Neuronal stem cell (in vitro differentiated cells): Measurements from ENCODE around the gene HDAC3. TPM values are rescaled to one million over a fixed set of nuclear protein-coding genes. Genes with fewer than 3 reads are reported as not detected.

Source experiments
- DNase-seq: peaks from one replicate; pipeline ENCODE4 v3.0.0-alpha.2; 2013; ENCODE audit warnings: low spot score
- H2AFZ ChIP-seq: one replicate; pipeline ENCODE4 v1.6.1; 2013; ENCODE audit warnings: mild to moderate bottlenecking, low read length, inconsistent platforms
- H2AK5ac ChIP-seq: 2 replicates; pipeline ENCODE4 v1.6.1; 2013; ENCODE audit warnings: low read depth, mild to moderate bottlenecking, inconsistent platforms, low read length, moderate library complexity, mixed read lengths
- H2BK120ac ChIP-seq: 2 replicates; pipeline ENCODE4 v1.6.1; 2013; ENCODE audit warnings: low read depth, mild to moderate bottlenecking, inconsistent platforms, low read length, moderate library complexity, mixed read lengths
- H2BK12ac ChIP-seq: one replicate; pipeline ENCODE4 v1.6.1; 2013; ENCODE audit warnings: low read length, inconsistent platforms
- H2BK15ac ChIP-seq: 2 replicates; pipeline ENCODE4 v1.6.1; 2013; ENCODE audit warnings: mild to moderate bottlenecking, low read length, inconsistent platforms, mixed read lengths
- H2BK5ac ChIP-seq: one replicate; pipeline ENCODE4 v1.6.1; 2013; ENCODE audit warnings: inconsistent platforms, mild to moderate bottlenecking, low read length, moderate library complexity
- H3K14ac ChIP-seq: one replicate; pipeline ENCODE4 v1.6.1; 2013; ENCODE audit warnings: low read length, inconsistent platforms
- H3K18ac ChIP-seq: 2 replicates; pipeline ENCODE4 v1.6.1; 2013; ENCODE audit warnings: low read length, inconsistent platforms
- H3K23ac ChIP-seq: 2 replicates; pipeline ENCODE4 v1.6.1; 2013; ENCODE audit warnings: low read depth, mild to moderate bottlenecking, mixed read lengths, low read length, inconsistent platforms; ENCODE audit not compliant: poor library complexity
- H3K27ac ChIP-seq: replicated peaks from 3 replicates; pipeline ENCODE4 v1.5.1; 2013; ENCODE audit warnings: low read length, inconsistent platforms
- H3K27me3 ChIP-seq, 3 experiments: 2 replicates each; pipeline ENCODE4 v1.6.1; 2013; ENCODE audit warnings: low read length in 3 of 3, mild to moderate bottlenecking in 2 of 3, inconsistent platforms in 1 of 3, low read depth in 1 of 3, mixed read lengths in 1 of 3, moderate library complexity in 1 of 3; ENCODE audit not compliant: control insufficient read depth in 3 of 3, insufficient read depth in 3 of 3
- H3K36me3 ChIP-seq, 2 donors: replicated peaks in 1 of 2; 2 replicates each; pipeline ENCODE4 v1.6.1; 2013; ENCODE audit warnings: low read length in 2 of 2; ENCODE audit not compliant: control insufficient read depth in 2 of 2, insufficient read depth in 2 of 2
- H3K4ac ChIP-seq: 2 replicates; pipeline ENCODE4 v1.6.1; 2013; ENCODE audit warnings: inconsistent platforms, mild to moderate bottlenecking, low read length, moderate library complexity
- H3K4me1 ChIP-seq, 2 donors: 1 replicate in 1 of 2; 2 replicates in 1 of 2; pipeline ENCODE4 v1.6.1; 2013; ENCODE audit warnings: low read length in 2 of 2, low read depth in 1 of 2; ENCODE audit not compliant: control insufficient read depth in 2 of 2, insufficient read depth in 1 of 2
- H3K4me2 ChIP-seq: one replicate; pipeline ENCODE4 v1.6.1; 2013; ENCODE audit warnings: mild to moderate bottlenecking, low read length, inconsistent platforms; ENCODE audit not compliant: insufficient read depth, poor library complexity, severe bottlenecking
- H3K4me3 ChIP-seq, 2 donors: 2 replicates each; pipeline ENCODE4 v1.5.1; 2013; ENCODE audit warnings: low read length in 2 of 2, mild to moderate bottlenecking in 2 of 2, inconsistent platforms in 1 of 2, moderate library complexity in 1 of 2
- H3K79me1 ChIP-seq: one replicate; pipeline ENCODE4 v1.6.1; 2013; ENCODE audit warnings: low read depth, mild to moderate bottlenecking, inconsistent platforms, low read length, moderate library complexity
- H3K9ac ChIP-seq: one replicate; pipeline ENCODE4 v1.6.1; 2013; ENCODE audit warnings: mild to moderate bottlenecking, low read depth, low read length, inconsistent platforms; ENCODE audit not compliant: poor library complexity
- H3K9me3 ChIP-seq, 2 donors: replicated peaks in 1 of 2; 2 replicates each; pipeline versions ENCODE3 to v1.6.1; 2013; ENCODE audit warnings: low read length in 2 of 2, mild to moderate bottlenecking in 2 of 2, inconsistent platforms in 1 of 2, low read depth in 1 of 2, mixed read lengths in 1 of 2, moderate library complexity in 1 of 2; ENCODE audit not compliant: control insufficient read depth in 2 of 2, insufficient read depth in 1 of 2
- H4K8ac ChIP-seq: one replicate; pipeline ENCODE4 v1.6.1; 2013; ENCODE audit warnings: low read depth, mild to moderate bottlenecking, inconsistent platforms, low read length, moderate library complexity
- H4K91ac ChIP-seq: one replicate; pipeline ENCODE4 v1.6.1; 2013; ENCODE audit warnings: low read length, low read depth, mild to moderate bottlenecking, inconsistent platforms; ENCODE audit not compliant: poor library complexity
- WGBS, 2 donors: extraction: QIAGEN DNeasy Blood & Tissue Kit; methylation state at CpG; one replicate each; pipeline ENCODE4 v1.1.7; 2013; ENCODE audit warnings: missing lambda C conversion rate in 2 of 2, mixed read lengths in 1 of 2; ENCODE audit not compliant: insufficient read length in 2 of 2, insufficient replicate concordance in 1 of 2; ENCODE audit errors: extremely low coverage in 2 of 2; 5-methylcytosine and 5-hydroxymethylcytosine counted together
- polyA plus RNA-seq, 2 experiments: library from polyadenylated mRNA; stranded (reverse); fragments of 200-250 nt; gene quantifications; one replicate each; pipeline ENCODE4 v1.2.3, GENCODE V29; 2013

The HDAC3 gene
- polyA plus RNA-seq (2013, experiment 1 of 2): 61.4 TPM
- 61.9 TPM for polyA plus RNA-seq (2013, experiment 2 of 2)

DNA sequence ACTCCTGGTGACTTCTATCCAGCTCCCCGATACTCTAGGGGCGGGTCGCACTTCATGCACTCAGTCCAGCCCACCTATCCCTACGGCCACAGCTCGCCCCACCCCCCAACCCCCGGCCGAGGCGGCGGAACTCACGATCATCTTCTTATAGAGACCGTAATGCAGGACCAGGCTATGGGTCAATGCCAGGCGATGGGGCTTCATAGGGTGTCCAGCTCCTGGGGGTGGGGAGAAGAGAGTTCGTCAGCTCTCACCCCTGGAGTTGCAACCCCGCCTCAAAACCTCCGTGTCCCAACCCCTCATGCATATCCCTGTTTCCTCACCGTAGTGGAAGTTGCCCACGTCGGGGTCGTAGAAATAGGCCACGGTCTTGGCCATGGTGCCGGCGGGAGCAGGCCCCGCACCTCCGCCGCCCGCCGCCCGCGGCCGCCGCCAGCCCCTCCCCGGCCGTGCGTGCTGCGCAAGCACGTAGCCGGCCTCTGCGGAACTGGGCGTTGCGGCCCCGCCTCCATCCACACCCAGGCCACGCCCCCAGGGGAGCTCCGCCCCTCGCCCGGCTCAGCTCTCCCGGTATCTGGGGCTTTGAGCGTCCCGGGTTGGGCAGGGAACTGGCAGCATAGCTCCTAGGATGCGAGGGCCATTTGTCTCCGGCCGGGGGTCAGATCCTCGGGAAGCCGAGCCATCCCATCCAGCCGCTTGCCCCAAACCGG is at the start of gene HDAC3, which contains the start of gene RELL2:
HDAC3 (minus strand) TSS at position 437 of the 710 bp plus-strand sequence; CDS start at position 378, 59 bp downstream.
RELL2 (plus strand) TSS at position 585 of the 710 bp plus-strand sequence. CDS start 1,229 bp downstream, outside the sequence.
- peak within 1 kb of the TSS; percentile 98 for H3K9ac ChIP-seq
- H3K27ac ChIP-seq: peak within 1 kb of the TSS; percentile 35
- peak within 1 kb of the TSS; percentile 93 for H3K4me2 ChIP-seq
- peak within 1 kb of the TSS; percentile 96 for H3K23ac ChIP-seq
- peak within 1 kb of the TSS; percentile 92 for H3K18ac ChIP-seq
- no peak within 1 kb of the TSS for H2BK120ac ChIP-seq
- no peak within 1 kb of the TSS for H3K4ac ChIP-seq
- no CpG with 5 or more reads among the region's 55 CpGs for WGBS, 2 donors
- H3K4me1 ChIP-seq: peaks cover 14 to 16% of the 10 kb centered on the region in 2 donors
- no peak within 1 kb of the TSS for H4K8ac ChIP-seq
- peak; percentile 91 for DNase-seq
- peak within 1 kb of the TSS; percentile 24 for H2BK15ac ChIP-seq
- H4K91ac ChIP-seq: no peak within 1 kb of the TSS
- H2BK12ac ChIP-seq: no peak within 1 kb of the TSS
- H3K14ac ChIP-seq: no peak within 1 kb of the TSS
- H2BK5ac ChIP-seq: peak within 1 kb of the TSS; percentile 45
- peak within 1 kb of the TSS; percentile 87 for H2AK5ac ChIP-seq
- peak within 1 kb of the TSS; percentile 100 for H2AFZ ChIP-seq
- H3K27me3 ChIP-seq: peaks cover 0 to 11% (median 4%) of the 10 kb centered on the region in 3 experiments
- peaks cover 10% of the 10 kb centered on the region for H3K79me1 ChIP-seq
- H3K9me3 ChIP-seq: peaks cover 0 to 2% of the 10 kb centered on the region in 2 donors
- peak within 1 kb of the TSS; percentile 98 to 100 for H3K4me3 ChIP-seq
- H3K36me3 ChIP-seq: peaks cover 5 to 51% of the 10 kb centered on the region in 2 donors

DNA sequence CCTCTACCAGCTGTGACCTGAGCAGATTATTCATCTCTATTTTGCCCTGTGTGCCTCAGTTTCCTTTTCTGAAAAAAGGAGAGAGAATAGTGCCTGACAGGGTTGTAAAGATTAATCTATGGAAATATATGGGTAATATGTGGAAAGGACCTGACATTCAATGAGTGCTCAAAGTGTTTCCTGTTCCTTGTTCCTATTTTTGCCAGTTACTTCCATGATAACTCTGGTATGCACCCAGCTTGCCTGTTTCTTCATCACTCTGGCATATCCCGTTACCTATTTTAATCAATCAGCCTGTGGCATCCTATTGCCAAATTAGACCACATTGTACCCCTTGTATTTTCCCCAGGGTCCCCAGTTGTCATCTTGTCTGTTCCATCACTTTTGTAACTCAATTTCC is 48.9 kb upstream of the HDAC3 start:
- H3K27ac ChIP-seq: no peak overlapping the region
- DNase-seq: no peak
- H3K36me3 ChIP-seq: no peaks in the 10 kb centered on the region
- H3K4me3 ChIP-seq: no peak overlapping the region
- no peak overlapping the region for H3K14ac ChIP-seq
- peaks cover 32 to 36% of the 10 kb centered on the region in 2 donors for H3K4me1 ChIP-seq
- H2BK120ac ChIP-seq: no peak overlapping the region
- H2AFZ ChIP-seq: no peak overlapping the region
- H2BK12ac ChIP-seq: no peak overlapping the region
- no peak overlapping the region for H3K18ac ChIP-seq
- H3K9ac ChIP-seq: no peak overlapping the region
- no peak overlapping the region for H3K4me2 ChIP-seq
- H2AK5ac ChIP-seq: no peak overlapping the region
- no peaks in the 10 kb centered on the region for H3K9me3 ChIP-seq
- H3K4ac ChIP-seq: no peak overlapping the region
- no CpG with 5 or more reads among the region's 1 CpG for WGBS, 2 donors
- no peak overlapping the region for H4K91ac ChIP-seq
- no peak overlapping the region for H2BK15ac ChIP-seq
- H3K27me3 ChIP-seq: peaks cover 0 to 1% (median 0%) of the 10 kb centered on the region in 3 experiments
- H2BK5ac ChIP-seq: no peak overlapping the region
- H4K8ac ChIP-seq: no peak overlapping the region
- H3K23ac ChIP-seq: no peak overlapping the region
- peaks cover 3% of the 10 kb centered on the region for H3K79me1 ChIP-seq

DNA sequence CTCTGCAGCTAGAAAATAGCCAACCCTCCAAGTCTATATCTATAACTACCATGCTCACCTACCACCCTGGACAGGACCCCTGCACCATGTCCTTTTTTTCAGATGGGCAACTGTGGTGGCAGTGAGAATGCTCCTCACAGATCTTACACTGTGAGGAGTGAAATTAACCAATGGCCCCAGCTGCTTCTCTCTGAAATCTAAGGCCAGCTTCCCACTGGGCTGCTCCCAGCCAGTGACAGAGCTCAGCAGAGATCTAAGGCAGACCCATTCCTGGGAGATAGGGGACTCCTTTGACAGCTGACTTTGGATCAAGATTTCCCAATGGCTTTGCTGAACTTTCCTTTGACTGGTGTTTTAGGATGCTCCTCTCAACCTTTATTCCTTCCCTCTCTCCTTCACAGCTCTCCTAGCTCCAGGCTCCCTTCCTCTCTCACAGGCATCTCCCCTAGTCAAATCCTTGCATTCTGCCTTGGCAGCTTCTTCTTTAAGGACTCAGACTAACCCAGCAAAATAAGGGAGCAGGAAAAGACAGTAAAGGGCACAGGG is 47.0 kb upstream of the HDAC3 start:
- H3K27ac ChIP-seq: no peak overlapping the region
- H4K8ac ChIP-seq: no peak overlapping the region
- DNase-seq: no peak
- H2BK12ac ChIP-seq: no peak overlapping the region
- no peak overlapping the region for H2BK15ac ChIP-seq
- peaks cover 40 to 42% of the 10 kb centered on the region in 2 donors for H3K4me1 ChIP-seq
- peak overlapping the region; percentile 66 for H2AFZ ChIP-seq
- no peak overlapping the region for H3K14ac ChIP-seq
- no peaks in the 10 kb centered on the region for H3K27me3 ChIP-seq
- H3K4ac ChIP-seq: no peak overlapping the region
- no peak overlapping the region for H3K4me3 ChIP-seq
- no peak overlapping the region for H3K18ac ChIP-seq
- H3K36me3 ChIP-seq: peaks cover 0 to 8% of the 10 kb centered on the region in 2 donors
- no peak overlapping the region for H4K91ac ChIP-seq
- no peak overlapping the region for H2BK120ac ChIP-seq
- no peak overlapping the region for H2AK5ac ChIP-seq
- H3K9ac ChIP-seq: no peak overlapping the region
- H3K4me2 ChIP-seq: no peak overlapping the region
- no peak overlapping the region for H2BK5ac ChIP-seq
- no peak overlapping the region for H3K23ac ChIP-seq
- no peaks in the 10 kb centered on the region for H3K9me3 ChIP-seq
- peaks cover 10% of the 10 kb centered on the region for H3K79me1 ChIP-seq
